Measurements from ENCODE around the gene TUT1. TPM values are rescaled to one million over a fixed set of nuclear protein-coding genes. Genes with fewer than 3 reads are reported as not detected.

The TUT1 gene
- total RNA-seq, 4 donors from 2014 or later = 7.8 to 15.7 (median 11.7) TPM

DNA sequence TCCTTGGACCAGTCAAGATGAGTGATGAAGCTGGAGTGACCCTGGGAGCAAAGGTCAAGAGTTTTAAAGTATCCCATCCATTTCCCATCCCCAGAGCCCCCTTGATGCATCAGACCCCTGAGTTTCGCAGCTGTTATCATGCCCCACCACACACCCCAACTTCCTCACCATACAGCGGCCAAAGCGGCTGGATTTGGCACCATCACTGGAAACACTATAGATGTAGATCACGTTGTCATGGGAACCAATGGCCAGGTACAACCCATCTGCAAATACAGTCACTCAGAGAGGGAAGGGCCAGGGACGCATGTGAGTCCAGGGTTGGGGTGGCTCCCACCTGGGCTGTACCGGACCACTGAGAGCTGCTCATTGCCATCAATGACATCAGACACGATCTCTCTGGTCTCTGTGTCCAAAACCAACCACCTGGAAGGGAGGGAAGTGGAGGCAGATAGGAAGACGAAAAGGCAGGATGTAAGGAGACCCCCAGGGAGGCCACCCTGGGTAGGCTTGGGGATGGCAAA lies 12.5 kb upstream of the TUT1 start:
- in situ Hi-C loops (cut with MboI; ENCODE audit: low sequenced_read_pairs in 4 of 4) = loop anchor here in 1 of 4 donors (25.0 kb wide), 1 partner anchor 108 kb away; the partner anchor contains the start of genes BSCL2 and GNG3
- no peaks in the 10 kb centered on the region for H3K27me3 ChIP-seq
- no peak overlapping the region for H3K4me3 ChIP-seq
- DNase-seq = no peak
- no peaks in the 10 kb centered on the region for H3K9me3 ChIP-seq
- peaks cover 0 to 16% of the 10 kb centered on the region in 2 donors for H3K36me3 ChIP-seq
- H3K27ac ChIP-seq = no peak overlapping the region
- ATAC-seq = no peak
- intact Hi-C loops (cut with DNase I; ENCODE audit: low total_unique reads) = loop anchor here (5.0 kb wide), 5 partner anchors 42 to 207 kb away; partner anchors contain the start of genes BSCL2, GNG3 and UBXN1
- no peak for TF ChIP-seq CTCF (IDR thresholded peaks at IDR 0.05 in 4 of 5, conservative IDR thresholded peaks at IDR 0.05 in 1 of 5)
- TF ChIP-seq POLR2A (IDR thresholded peaks at IDR 0.05) = no peak
- H3K4me1 ChIP-seq = peaks cover 17 to 23% of the 10 kb centered on the region in 2 donors

DNA sequence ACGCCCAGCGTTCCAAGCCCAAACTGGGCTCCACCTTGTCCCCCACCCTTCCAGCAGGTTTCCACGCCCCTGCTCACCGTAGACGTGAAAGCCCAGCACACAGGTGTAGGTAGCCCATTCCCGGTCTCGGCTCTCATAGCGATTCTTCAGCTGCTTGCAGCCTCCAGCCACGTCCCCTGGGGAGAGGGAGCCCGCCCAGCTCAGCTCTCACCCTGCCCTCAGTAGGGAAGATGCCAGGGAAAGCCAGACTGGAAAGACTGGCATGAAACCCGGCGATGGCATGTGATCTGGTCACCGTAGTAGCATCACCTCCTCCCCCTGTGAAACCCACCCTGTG lies 11.7 kb upstream of the TUT1 start:
- Histone ChIP-seq H3K27ac (peak overlapping the region; percentile 87 to 97 (median 94)), H3K4me3 (peak overlapping the region; percentile 84 to 99 (median 98)), H3K27me3 (no peaks in the 10 kb centered on the region), H3K4me1 (peaks cover 17 to 29% of the 10 kb centered on the region in 2 donors), H3K9me3 (no peaks in the 10 kb centered on the region), H3K36me3 (peaks cover 0 to 24% of the 10 kb centered on the region in 2 donors)
- in situ Hi-C loops (cut with MboI; ENCODE audit: low sequenced_read_pairs in 4 of 4) (loop anchor here in 1 of 4 donors (25.0 kb wide), 1 partner anchor 109 kb away; the partner anchor contains the start of genes BSCL2 and GNG3), intact Hi-C loops (cut with DNase I; ENCODE audit: low total_unique reads) (loop anchor here (5.0 kb wide), 5 partner anchors 41 to 206 kb away; partner anchors contain the start of genes BSCL2, GNG3 and UBXN1)
- ATAC-seq (no peak), DNase-seq (no peak)
- TF ChIP-seq POLR2A (IDR thresholded peaks at IDR 0.05) (no peak), CTCF (IDR thresholded peaks at IDR 0.05 in 4 of 5, conservative IDR thresholded peaks at IDR 0.05 in 1 of 5) (no peak)

GRCh38 chr11:62602141-62603071 lies 11.1 kb upstream of the TUT1 start:
- ATAC-seq (peak; percentile 62 to 71), DNase-seq (peak; percentile 62 to 65)
- H3K4me3 ChIP-seq = peak overlapping the region; percentile 84 to 99 (median 98)
- no peaks in the 10 kb centered on the region for H3K9me3 ChIP-seq
- peak overlapping the region; percentile 87 to 97 (median 94) for H3K27ac ChIP-seq
- no peaks in the 10 kb centered on the region for H3K27me3 ChIP-seq
- intact Hi-C loops (cut with DNase I; ENCODE audit: low total_unique reads) = loop anchor here (1.0 to 5.0 kb wide), 6 partner anchors 10 to 205 kb away; partner anchors contain the start of genes BSCL2, EML3, GNG3 and UBXN1
- in situ Hi-C loops (cut with MboI; ENCODE audit: low sequenced_read_pairs in 4 of 4) = loop anchor here in 1 of 4 donors (25.0 kb wide), 1 partner anchor 110 kb away; the partner anchor contains the start of genes BSCL2 and GNG3
- H3K4me1 ChIP-seq = peaks cover 17 to 29% of the 10 kb centered on the region in 2 donors
- TF ChIP-seq POLR2A (IDR thresholded peaks at IDR 0.05) = peak; percentile 37 to 41
- TF ChIP-seq CTCF (IDR thresholded peaks at IDR 0.05 in 4 of 5, conservative IDR thresholded peaks at IDR 0.05 in 1 of 5) = peak in 4 of 5 experiments; percentile 14 to 47 (median 16)
- peaks cover 0 to 30% of the 10 kb centered on the region in 2 donors for H3K36me3 ChIP-seq

DNA sequence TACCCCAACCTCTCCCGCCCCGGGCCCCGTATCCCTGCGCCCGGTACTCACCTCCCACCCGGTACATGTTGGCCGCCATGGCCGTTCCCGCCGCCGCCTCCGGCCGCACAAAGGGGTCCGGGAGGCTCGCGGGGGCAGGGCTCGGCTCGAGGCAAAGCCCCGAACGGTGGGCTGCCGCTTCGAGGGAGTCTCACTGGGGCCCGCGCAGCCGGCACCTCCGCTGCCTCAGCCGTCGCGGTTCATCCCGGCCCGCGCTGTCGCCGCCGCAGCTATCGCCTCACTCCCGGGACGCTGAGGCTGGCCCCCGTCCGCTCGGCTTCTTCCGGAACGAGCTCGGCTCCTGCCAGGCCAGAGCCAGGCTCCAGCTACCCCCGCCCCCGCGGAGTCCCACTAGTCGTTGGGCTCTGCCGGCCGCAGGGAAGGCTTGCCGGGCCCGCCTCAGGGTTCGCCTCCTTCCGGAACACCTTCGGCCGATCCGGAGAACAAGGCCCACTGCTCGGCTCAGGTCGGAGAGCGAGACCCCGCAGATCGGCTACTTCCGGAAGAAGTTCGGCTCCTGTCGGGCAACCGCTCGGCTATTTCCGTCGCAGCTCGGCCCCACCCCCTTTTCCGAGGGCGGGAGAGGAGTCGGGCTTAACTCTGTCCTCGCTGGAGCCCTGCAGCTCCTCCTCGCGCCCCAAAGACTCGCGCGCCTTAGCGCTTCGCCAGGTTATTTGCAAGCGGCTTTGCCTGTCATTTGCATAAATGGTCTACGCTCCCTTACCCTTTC lies 10.2 kb upstream of the TUT1 start, which contains the start of gene MTA2:
Gene MTA2, minus strand, starts transcription at position 494 of the 769 bp plus-strand sequence. Its CDS starts 415 bp downstream, at position 79.
- H3K27ac ChIP-seq = peak within 1 kb of the TSS; percentile 87 to 97 (median 94)
- peak within 1 kb of the TSS; percentile 84 to 99 (median 98) for H3K4me3 ChIP-seq
- in situ Hi-C loops (cut with MboI; ENCODE audit: low sequenced_read_pairs in 4 of 4) = loop anchor here in 1 of 4 donors (25.0 kb wide), 1 partner anchor 111 kb away; the partner anchor contains the start of genes BSCL2 and GNG3
- peaks cover 0 to 39% of the 10 kb centered on the region in 2 donors for H3K36me3 ChIP-seq
- no peak for TF ChIP-seq CTCF (IDR thresholded peaks at IDR 0.05 in 4 of 5, conservative IDR thresholded peaks at IDR 0.05 in 1 of 5)
- TF ChIP-seq POLR2A (IDR thresholded peaks at IDR 0.05) = peak; percentile 43 to 57
- DNase-seq = peak; percentile 97
- H3K4me1 ChIP-seq = peaks cover 17 to 29% of the 10 kb centered on the region in 2 donors
- intact Hi-C loops (cut with DNase I; ENCODE audit: low total_unique reads) = loop anchor here (1.0 to 5.0 kb wide), 7 partner anchors 9 to 204 kb away; partner anchors contain the start of genes BSCL2, EML3, GNG3 and UBXN1
- H3K9me3 ChIP-seq = no peaks in the 10 kb centered on the region
- no peaks in the 10 kb centered on the region for H3K27me3 ChIP-seq
- peak; percentile 83 to 85 for ATAC-seq

All from gastrocnemius medialis (tissue), 4 donors.